Measurements from ENCODE around the gene NUP42. TPM values are rescaled to one million over a fixed set of nuclear protein-coding genes. Genes with fewer than 3 reads are reported as not detected.

Gene NUP42
- total RNA-seq, 1 donor from 2014 or later = 38.9 TPM

DNA sequence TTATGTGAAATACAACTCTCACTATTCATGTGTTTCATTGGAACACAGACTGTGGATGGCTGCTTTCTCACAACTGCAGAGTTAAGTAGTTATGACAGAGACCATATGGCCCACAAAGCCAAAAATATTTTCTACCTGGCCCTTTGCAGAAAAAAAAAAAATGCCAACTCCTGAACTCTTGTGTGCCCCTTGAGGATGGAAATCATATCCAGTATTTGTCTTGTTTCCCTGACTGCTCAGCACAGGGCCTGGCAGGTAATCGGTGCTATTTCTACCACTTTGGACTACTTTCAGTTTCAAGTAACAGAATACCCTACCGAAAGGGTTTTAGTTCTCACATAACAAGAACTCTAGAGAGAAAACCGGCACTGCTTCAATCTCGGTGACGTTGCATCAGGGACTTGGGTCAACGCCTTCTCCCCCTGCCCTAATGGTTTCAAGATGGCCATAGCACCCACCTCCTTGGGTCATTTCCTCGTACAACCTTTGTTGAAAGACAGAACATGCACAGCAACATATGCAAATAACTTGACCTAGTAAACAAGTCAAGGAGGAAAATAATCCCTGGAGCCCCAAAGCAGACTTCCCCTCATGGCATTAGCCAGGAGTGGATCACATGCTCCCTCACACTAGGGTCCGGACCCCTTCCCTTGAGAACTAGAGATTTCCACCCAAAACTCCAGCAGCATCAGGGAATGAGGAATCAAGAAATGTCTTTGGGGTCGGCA is 52.9 kb downstream of the NUP42 start:
- no peak for DNase-seq

DNA sequence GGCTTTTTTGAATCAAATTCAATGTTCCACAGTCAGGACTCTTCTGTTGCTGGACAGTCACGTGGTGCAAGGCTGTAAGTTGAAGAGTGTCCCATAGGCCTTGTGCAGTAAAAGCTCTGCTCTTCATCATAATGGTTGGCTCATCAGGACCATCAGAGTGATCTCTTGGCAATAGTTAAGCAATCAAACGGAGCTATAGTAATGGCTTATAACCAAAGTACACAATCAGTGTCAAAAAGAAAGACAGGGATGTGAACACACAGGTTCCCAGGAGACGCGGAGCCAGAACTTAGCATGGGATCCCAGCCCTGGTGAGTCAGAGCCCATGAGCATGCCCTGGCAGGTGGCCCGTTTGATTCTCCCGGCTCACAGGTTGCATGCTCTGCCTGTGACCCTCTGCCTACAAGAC is 54.0 kb downstream of the NUP42 start:
- DNase-seq = peak; percentile 31

DNA sequence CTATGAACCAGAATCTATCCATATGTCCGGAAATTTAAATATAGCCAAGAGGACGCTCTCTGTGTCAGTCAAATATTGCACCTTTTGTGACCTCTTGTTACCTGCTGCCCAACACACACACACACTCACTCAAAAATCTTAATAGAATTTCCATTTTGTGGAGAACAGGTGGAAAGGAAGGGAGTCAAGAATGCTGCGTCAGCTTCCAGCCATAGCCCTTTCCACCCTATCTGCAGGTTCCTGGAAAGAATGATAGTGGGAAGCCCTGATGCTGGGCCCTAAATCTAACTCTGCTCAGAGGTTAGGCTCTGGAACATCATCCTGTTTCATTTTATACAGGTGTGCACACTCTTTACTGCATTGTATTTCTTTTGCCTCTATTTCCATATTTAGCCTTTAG is 55.2 kb downstream of the NUP42 start:
- no peak for DNase-seq

DNA sequence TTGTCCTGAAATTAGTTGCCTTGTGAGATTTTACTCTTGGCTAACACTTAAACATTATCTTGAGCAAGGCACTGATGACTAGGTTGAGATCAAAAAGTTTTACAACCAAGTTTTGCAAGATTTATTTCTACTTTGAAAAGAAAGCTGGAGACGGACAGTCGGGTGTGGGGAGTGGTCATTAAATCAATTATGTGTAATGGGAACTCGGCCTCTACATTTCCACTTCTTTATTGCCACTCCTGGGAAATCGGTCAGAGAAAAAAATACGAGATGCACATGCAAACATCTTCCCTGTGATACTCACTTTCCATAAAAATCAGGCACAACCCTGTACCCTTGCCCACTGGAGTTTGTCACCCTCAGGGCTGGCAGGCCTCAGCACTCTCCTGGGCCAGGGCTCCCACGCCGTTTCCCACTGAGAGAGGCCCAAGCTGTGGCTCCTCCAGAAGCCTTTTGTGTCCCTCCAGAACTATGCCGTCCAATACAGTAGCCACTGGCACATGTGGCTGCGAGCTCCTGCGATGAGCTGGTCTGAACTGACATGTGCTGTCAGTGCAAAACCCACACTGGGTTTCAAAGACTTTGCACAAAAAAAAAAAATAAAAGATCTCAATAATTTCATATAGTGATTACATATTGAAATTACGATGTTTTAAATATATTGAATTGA is 57.3 kb downstream of the NUP42 start:
- no peak for DNase-seq

DNA sequence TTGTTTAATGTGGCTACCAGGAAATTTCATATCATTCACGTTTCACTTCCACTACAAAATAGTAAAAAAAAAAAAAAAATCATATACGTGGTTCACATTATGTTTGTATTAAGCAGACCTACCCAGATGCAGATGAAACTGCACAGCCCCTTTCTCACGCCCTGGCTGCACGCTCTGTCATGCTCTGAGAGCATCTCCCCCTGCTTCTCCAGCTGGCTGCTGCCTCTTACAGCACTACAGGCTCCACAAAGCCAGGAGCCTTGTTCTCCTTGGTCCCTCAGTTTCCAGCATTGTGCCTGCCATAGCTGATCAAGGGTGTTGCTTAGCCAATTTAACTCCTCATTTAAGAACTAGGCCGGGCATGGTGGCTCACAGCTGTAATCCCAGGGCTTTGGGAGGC is 57.9 kb downstream of the NUP42 start:
- DNase-seq = no peak

DNA sequence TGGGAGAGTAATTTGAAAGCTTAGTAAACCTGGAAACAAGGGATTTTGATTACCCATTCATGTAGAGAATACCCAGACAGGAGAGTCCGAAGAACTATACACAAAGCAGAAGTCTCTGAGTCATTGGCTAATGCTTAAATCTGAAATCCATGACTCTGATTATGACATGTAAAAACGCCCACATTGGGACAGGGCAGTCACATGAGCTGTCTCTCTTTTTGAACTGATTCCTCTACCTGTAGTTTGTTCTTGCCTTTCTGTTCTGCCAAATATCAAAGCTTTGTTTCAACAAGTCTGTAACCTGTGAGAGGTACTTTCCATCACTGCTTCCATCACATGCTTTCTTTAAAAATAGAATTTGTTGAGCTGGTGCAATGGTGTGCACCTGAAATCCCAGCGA is 60.5 kb downstream of the NUP42 start:
- DNase-seq = no peak

DNA sequence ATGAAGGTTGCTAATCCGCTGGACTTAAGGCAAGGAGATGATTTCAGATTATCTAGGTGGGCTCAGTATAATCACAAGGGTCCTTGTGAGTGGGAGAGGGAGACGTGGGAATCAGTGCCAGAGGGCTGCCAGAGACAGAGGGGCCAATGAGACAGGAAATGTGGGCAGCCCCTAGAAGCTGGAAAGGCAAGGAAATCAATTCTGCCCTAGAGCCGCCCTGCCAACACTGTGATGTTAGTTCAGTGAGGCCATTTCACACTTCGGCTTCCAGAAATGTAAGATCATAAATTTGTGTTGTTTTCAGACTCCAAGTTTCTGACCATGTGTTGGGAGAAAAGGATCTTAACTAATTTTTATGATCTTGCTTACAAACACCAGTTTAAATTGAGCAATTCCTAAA is 61.1 kb downstream of the NUP42 start:
- no peak for DNase-seq

DNA sequence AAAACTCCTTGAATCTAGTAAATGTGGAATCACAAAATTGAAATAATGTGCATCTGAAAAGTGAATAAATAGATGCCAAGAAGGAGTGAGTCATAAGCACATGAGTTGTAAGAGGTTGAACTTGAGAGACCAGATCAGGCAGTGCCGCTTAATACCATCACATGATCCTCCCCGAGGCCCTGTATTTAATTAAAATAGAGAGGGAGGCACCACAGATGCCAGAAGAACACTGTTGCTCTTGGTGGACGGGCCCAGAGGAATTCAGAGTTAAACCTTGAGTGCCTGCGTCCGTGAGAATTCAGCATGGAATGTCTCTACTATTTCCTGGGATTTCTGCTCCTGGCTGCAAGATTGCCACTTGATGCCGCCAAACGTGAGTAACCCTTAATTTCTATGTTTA is 64.7 kb downstream of the NUP42 start, which contains the start of gene GPNMB:
Gene GPNMB (plus strand): TSS at position 221 of the 400 bp plus-strand sequence. CDS start 83 bp downstream, at position 304.
- peak; percentile 66 for DNase-seq

DNA sequence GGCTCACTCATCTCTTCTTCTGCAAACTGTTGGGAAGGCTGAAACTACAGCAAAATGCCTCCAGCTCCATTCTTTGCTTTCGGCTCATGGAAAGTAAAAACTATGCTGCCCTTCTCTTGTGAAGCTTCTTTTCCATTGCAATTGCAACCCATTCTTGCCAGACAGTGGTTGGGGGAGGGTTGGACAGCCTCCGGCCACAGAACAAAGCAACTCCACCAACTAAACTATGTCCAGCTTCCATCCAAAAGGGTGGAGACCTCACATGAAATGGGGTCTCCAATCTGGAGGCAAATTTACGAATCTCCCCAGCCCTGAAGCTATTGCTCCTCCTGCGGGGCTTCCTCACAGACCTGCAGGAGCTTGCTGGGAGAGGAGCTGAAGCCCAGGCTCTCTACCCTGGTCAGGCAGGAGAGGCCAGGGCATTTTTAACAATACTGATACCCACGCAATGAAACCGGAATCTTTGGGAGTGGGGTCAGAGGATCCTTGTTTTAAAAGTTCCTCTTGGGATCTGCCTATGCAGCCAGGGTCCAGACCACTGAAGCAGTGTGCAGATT is 65.3 kb downstream of the NUP42 start:
- no peak for DNase-seq

DNA sequence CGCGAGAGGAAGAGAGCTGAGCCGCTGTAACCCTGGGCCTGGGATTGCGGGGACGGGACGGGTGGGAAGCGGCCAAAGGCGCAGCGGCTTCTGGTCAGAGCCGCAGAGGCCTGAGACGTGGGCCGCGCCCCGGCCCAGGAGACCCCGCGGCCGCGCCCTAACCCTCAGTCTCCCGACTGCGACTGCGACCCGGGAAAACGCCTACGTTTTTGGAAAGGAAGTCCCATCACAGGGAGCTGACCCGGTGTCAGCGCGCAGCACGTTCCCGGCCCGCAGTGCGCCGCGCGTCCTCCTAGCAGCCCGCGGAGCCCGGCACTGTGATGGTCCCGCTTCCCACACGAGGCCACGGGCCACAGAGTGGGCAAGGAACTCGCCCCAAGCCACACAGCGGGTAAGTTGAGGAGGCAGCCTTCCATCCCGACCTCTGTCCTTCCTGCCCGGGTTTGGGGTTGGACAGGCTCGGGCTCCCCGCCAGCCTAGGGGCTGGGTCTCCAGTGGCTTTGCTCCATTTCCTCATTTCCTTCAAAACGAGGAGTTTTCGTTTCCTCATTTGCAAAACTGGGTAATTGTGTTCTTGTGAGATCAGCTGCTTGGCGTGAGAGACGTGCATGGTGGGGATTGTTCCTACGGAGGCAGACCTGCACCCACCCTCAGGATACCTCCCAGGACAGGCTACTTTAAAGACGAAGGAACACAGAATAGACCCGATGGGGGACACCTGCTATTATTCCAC is 65.9 kb downstream of the NUP42 start:
- DNase-seq = no peak

DNA sequence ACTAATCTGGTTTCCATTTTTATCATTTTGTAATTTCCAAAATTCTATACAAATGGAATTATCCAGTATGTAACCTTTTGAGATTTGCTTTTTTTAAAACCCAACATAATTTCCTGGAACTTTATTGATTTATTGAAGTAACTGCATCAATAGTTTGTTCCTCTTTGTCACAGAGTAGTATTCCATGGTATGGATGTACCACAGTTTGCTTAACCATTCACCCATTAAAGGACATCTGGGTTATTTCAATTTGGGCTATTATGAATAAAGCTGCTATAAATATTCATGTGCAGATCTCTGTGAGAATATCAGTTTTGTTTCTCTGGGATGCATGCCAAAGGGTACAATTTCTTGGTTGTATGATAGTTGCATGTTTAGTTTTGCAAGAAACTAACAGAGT is 67.6 kb downstream of the NUP42 start:
- DNase-seq = no peak

Other genes with a start within 250 kb of the NUP42 start
- 50.2 TPM for gene HYCC1, start 167.9 kb upstream of the NUP42 start, total RNA-seq
- gene KLHL7, start 76.3 kb upstream of the NUP42 start, total RNA-seq = 30.7 TPM
- 208 TPM for gene GPNMB, start 64.7 kb downstream of the NUP42 start, total RNA-seq
- 41.6 TPM for gene MALSU1, start 117.3 kb downstream of the NUP42 start, total RNA-seq